HCT116 (cell line): ENCODE results near the gene FAM229A. TPM values are rescaled to one million over a fixed set of nuclear protein-coding genes. Genes with fewer than 3 reads are reported as not detected.

Source experiments
- ATAC-seq: fragments of 200-7000 bp; cut with Tn5 transposase; 2 replicates; pipeline ENCODE4 v1.9.1; 2020; ENCODE audit warnings: mild to moderate bottlenecking, moderate library complexity
- BruUV-seq: library from RNA; stranded (reverse); fragments of 400-500 nt; replicated peaks from 2 replicates; lab custom pipeline; 2021; lab: Mats Ljungman, UMichigan
- CTCF ChIA-PET: fragments of 300-600 bp; sonication (Branson Sonifier 250); formaldehyde crosslinking; loops from one replicate; lab custom pipeline; 2021; ENCODE audit warnings: antibody characterized with exemption; lab: Charles Lee
- POLR2A ChIA-PET: fragments of 300-600, 350-600 bp; sonication (Branson Sonifier 250); formaldehyde crosslinking; loops from one replicate; lab custom pipeline; 2021; ENCODE audit warnings: antibody characterized with exemption; lab: Charles Lee
- RAD21 ChIA-PET, 2 experiments: fragments of 300-600 bp; sonication (Branson Sonifier 250); formaldehyde crosslinking; loops; one replicate each; lab custom pipeline; 2023; ENCODE audit warnings: low total read pairs in 2 of 2; ENCODE audit not compliant: uncharacterized antibody in 2 of 2, unreplicated experiment in 2 of 2, low non-redundant PET in 1 of 2; lab: Charles Lee
- DNase-seq: peaks from one replicate; pipeline ENCODE4 v3.0.0-alpha.2; 2010; ENCODE audit warnings: low read depth, low spot score
- H2AFZ ChIP-seq: fragments of 200-600 bp; shearing (Covaris generic), sonication (generic); 2 replicates; pipeline ENCODE4 v1.6.1; 2017; ENCODE audit warnings: low read depth, mixed run types, mixed read lengths, antibody characterized with exemption, low read length; ENCODE audit not compliant: poor library complexity, severe bottlenecking
- H3K27ac ChIP-seq: 2 replicates; pipeline ENCODE4 v1.5.1; 2012; ENCODE audit warnings: low read depth, low read length
- H3K27me3 ChIP-seq: fragments of 200-600 bp; sonication (generic); 2 replicates; pipeline ENCODE4 v1.6.1; 2016; ENCODE audit warnings: mixed run types, low read length, mixed read lengths; ENCODE audit not compliant: insufficient read depth
- H3K36me3 ChIP-seq, 2 experiments: fragments of 200-500 bp in 1 of 2; fragments of 200-600 bp in 1 of 2; sonication (Bioruptor generic) in 1 of 2; sonication (generic) in 1 of 2; 2 replicates each; pipeline versions ENCODE4 v1.5.1 to v1.6.1; 2014 to 2016; ENCODE audit warnings: low read length in 2 of 2, inconsistent platforms in 1 of 2, mixed read lengths in 1 of 2, mixed run types in 1 of 2; ENCODE audit not compliant: insufficient read depth in 2 of 2, control insufficient read depth in 1 of 2
- H3K4me1 ChIP-seq, 2 experiments: fragments of 200-600 bp in 1 of 2; sonication (generic) in 1 of 2; 2 replicates each; pipeline versions ENCODE4 v1.5.1 to v1.6.1; 2012 to 2017; ENCODE audit warnings: low read length in 2 of 2, inconsistent platforms in 1 of 2, mild to moderate bottlenecking in 1 of 2, mixed read lengths in 1 of 2, mixed run types in 1 of 2, moderate library complexity in 1 of 2; ENCODE audit not compliant: insufficient read depth in 2 of 2, control insufficient read depth in 1 of 2
- H3K4me2 ChIP-seq: fragments of 200-600 bp; sonication (generic); 2 replicates; pipeline ENCODE4 v1.6.1; 2017; ENCODE audit warnings: mixed run types, low read length, mixed read lengths
- H3K4me3 ChIP-seq, 2 experiments: fragments of 200-600 bp in 1 of 2; sonication (generic) in 1 of 2; replicated peaks in 1 of 2; 2 replicates each; pipeline ENCODE4 v1.5.1; 2011 to 2016; ENCODE audit warnings: low read length in 2 of 2, control low read depth in 1 of 2, low read depth in 1 of 2, mild to moderate bottlenecking in 1 of 2, mixed read lengths in 1 of 2, mixed run types in 1 of 2
- H3K79me2 ChIP-seq: fragments of 200-600 bp; sonication (generic); 2 replicates; pipeline ENCODE4 v1.6.1; 2017; ENCODE audit warnings: mild to moderate bottlenecking, mixed run types, low read length, moderate library complexity, mixed read lengths; ENCODE audit not compliant: insufficient read depth
- H3K9ac ChIP-seq: fragments of 200-600 bp; sonication (generic); 2 replicates; pipeline ENCODE4 v1.6.1; 2016; ENCODE audit warnings: low read length, mixed read lengths
- H3K9me2 ChIP-seq: fragments of 200-600 bp; sonication (generic), shearing (Covaris generic); 2 replicates; pipeline ENCODE4 v1.6.1; 2017; ENCODE audit warnings: mixed run types, mild to moderate bottlenecking, moderate library complexity; ENCODE audit not compliant: insufficient read depth
- H3K9me3 ChIP-seq, 2 experiments: fragments of 200-500 bp in 1 of 2; fragments of 200-600 bp in 1 of 2; sonication (Bioruptor generic) in 1 of 2; sonication (generic) in 1 of 2; 2 replicates each; pipeline ENCODE4 v1.6.1; 2014 to 2017; ENCODE audit warnings: low read length in 2 of 2, mixed read lengths in 2 of 2, inconsistent platforms in 1 of 2, low read depth in 1 of 2, mild to moderate bottlenecking in 1 of 2, mixed run types in 1 of 2, moderate library complexity in 1 of 2; ENCODE audit not compliant: control insufficient read depth in 1 of 2, insufficient read depth in 1 of 2
- H4K20me1 ChIP-seq: fragments of 200-600 bp; sonication (generic), shearing (Covaris generic); 2 replicates; pipeline ENCODE4 v1.6.1; 2017; ENCODE audit warnings: mixed run types, mild to moderate bottlenecking, moderate library complexity; ENCODE audit not compliant: insufficient read depth
- EGR1 ChIP-seq: IDR thresholded peaks from 2 replicates; pipeline ENCODE4 v1.6.1; 2012; ENCODE audit warnings: low read depth
- ELF1 ChIP-seq: IDR thresholded peaks from 2 replicates; pipeline ENCODE4 v1.6.1; 2012; ENCODE audit warnings: low read depth, borderline replicate concordance
- EZH2phosphoT487 ChIP-seq: fragments of 200-600 bp; IDR thresholded peaks from 2 replicates; pipeline ENCODE4 v1.6.1; 2018; ENCODE audit warnings: antibody characterized with exemption, borderline replicate concordance
- FOSL1 ChIP-seq: IDR thresholded peaks from 2 replicates; pipeline ENCODE4 v1.6.1; 2012; ENCODE audit warnings: low read depth
- JUND ChIP-seq: IDR thresholded peaks from 2 replicates; pipeline ENCODE4 v1.6.1; 2012
- POLR2A ChIP-seq: IDR thresholded peaks from 2 replicates; pipeline ENCODE4 v1.7.0; 2011; ENCODE audit warnings: borderline replicate concordance; ENCODE audit not compliant: insufficient read depth, insufficient read length; ENCODE audit errors: extremely low read depth
- RAD21 ChIP-seq: IDR thresholded peaks from 2 replicates; pipeline ENCODE4 v1.6.1; 2012; ENCODE audit warnings: low read depth, mild to moderate bottlenecking
- SIN3A ChIP-seq: IDR thresholded peaks from 2 replicates; pipeline ENCODE4 v1.6.1; 2012; ENCODE audit warnings: low read depth
- SRF ChIP-seq: IDR thresholded peaks from 2 replicates; pipeline ENCODE4 v1.6.1; 2012; ENCODE audit warnings: low read depth
- TCF7L2 ChIP-seq: IDR thresholded peaks from 2 replicates; pipeline ENCODE4 v1.7.0; 2011; ENCODE audit warnings: borderline replicate concordance, inconsistent platforms; ENCODE audit not compliant: insufficient read depth, insufficient read length; ENCODE audit errors: extremely low read depth
- ZFX ChIP-seq: fragments of 450-650 bp; IDR thresholded peaks from 2 replicates; pipeline ENCODE4 v1.6.1; 2017
- ZNF274 ChIP-seq: fragments of 200-500 bp; sonication (Bioruptor generic); IDR thresholded peaks from 2 replicates; pipeline ENCODE4 v1.6.1; 2014; ENCODE audit warnings: mild to moderate bottlenecking, low read depth, low read length, inconsistent platforms
- intact Hi-C: fragments of 100-400 bp; cut with micrococcal nuclease; formaldehyde crosslinking; loops from 2 replicates; pipeline ENCODE4 v1.10.0; 2022
- total RNA-seq: library from RNA; stranded (reverse); gene quantifications from one replicate; pipeline ENCODE4 v1.2.1, GENCODE V29; 2021; ENCODE audit not compliant: unreplicated experiment
- TF ChIP-seq, protein P1 (sequence below): IDR thresholded peaks from 2 replicates; pipeline ENCODE4 v1.6.1; 2011; ENCODE audit warnings: mild to moderate bottlenecking, low read length, moderate library complexity; ENCODE audit not compliant: insufficient replicate concordance; ENCODE audit errors: extremely low read depth

Gene FAM229A
- total RNA-seq, 1 experiment from 2014 or later = 16.1 TPM

- ATAC-seq (no peak), DNase-seq (no peak)
- intact Hi-C loops = no loop called here
- Histone ChIP-seq H3K27ac (no peak overlapping the region), H3K9ac (no peak overlapping the region), H3K36me3 (peaks cover 0 to 22% of the 10 kb centered on the region in 2 experiments; a peak in 2 of 4 replicates), H3K4me3 (no peak overlapping the region), H3K9me3 (no peaks in the 10 kb centered on the region), H3K9me2 (no peaks in the 10 kb centered on the region), H4K20me1 (no peaks in the 10 kb centered on the region), H3K4me2 (no peak overlapping the region), H2AFZ (no peak overlapping the region), H3K4me1 (peaks cover 0 to 11% of the 10 kb centered on the region in 2 experiments; a peak in 3 of 4 replicates), H3K27me3 (no peaks in the 10 kb centered on the region), H3K79me2 (peaks cover 22% of the 10 kb centered on the region)
- CTCF ChIA-PET = no interaction called here
- BruUV-seq = no TSS peak
- RAD21 ChIA-PET = no interaction called here
- TF ChIP-seq TCF7L2 (no peak), RAD21 (no peak), ZNF274 (no peak), POLR2A (no peak)
- POLR2A ChIA-PET = no interaction called here
Observed at GRCh38 chr1:32318127-32318869, 44.0 kb downstream of the FAM229A start.

- BruUV-seq = no TSS peak
- Histone ChIP-seq H4K20me1 (no peaks in the 10 kb centered on the region), H3K4me2 (no peak overlapping the region), H2AFZ (no peak overlapping the region), H3K9me3 (no peaks in the 10 kb centered on the region), H3K4me3 (no peak overlapping the region), H3K9ac (no peak overlapping the region), H3K36me3 (peaks cover 0 to 19% of the 10 kb centered on the region in 2 experiments; a peak in 2 of 4 replicates), H3K4me1 (peaks cover 0 to 11% of the 10 kb centered on the region in 2 experiments; a peak in 3 of 4 replicates), H3K27ac (no peak overlapping the region)
- intact Hi-C loops = loop anchor here (1.0 kb wide), 1 partner anchor 102 kb away; no protein-coding TSS in a partner anchor
- POLR2A ChIA-PET = no interaction called here
- DNase-seq = no peak
- RAD21 ChIA-PET = no interaction called here
- CTCF ChIA-PET = interaction anchor here (0.9 to 1.7 kb wide), 2 partner anchors 76 to 101 kb away, joined by 3 to 12 read pairs; no protein-coding TSS in a partner anchor
- TF ChIP-seq ZNF274 (no peak), EGR1 (no peak), FOSL1 (no peak), SIN3A (no peak), ELF1 (no peak), ZFX (no peak), JUND (no peak), SRF (no peak), EZH2phosphoT487 (no peak)
- TF ChIP-seq, protein P1, sequence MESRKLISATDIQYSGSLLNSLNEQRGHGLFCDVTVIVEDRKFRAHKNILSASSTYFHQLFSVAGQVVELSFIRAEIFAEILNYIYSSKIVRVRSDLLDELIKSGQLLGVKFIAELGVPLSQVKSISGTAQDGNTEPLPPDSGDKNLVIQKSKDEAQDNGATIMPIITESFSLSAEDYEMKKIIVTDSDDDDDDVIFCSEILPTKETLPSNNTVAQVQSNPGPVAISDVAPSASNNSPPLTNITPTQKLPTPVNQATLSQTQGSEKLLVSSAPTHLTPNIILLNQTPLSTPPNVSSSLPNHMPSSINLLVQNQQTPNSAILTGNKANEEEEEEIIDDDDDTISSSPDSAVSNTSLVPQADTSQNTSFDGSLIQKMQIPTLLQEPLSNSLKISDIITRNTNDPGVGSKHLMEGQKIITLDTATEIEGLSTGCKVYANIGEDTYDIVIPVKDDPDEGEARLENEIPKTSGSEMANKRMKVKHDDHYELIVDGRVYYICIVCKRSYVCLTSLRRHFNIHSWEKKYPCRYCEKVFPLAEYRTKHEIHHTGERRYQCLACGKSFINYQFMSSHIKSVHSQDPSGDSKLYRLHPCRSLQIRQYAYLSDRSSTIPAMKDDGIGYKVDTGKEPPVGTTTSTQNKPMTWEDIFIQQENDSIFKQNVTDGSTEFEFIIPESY = no peak
- TF ChIP-seq, all 23 proteins: peak for 0
- H3K9me2 ChIP-seq = no peaks in the 10 kb centered on the region
- H3K27me3 ChIP-seq = no peaks in the 10 kb centered on the region
- no peak for ATAC-seq
- H3K79me2 ChIP-seq = peaks cover 27% of the 10 kb centered on the region
Observed at GRCh38 chr1:32316903-32317277, 45.4 kb downstream of the FAM229A start.
